GM12892 (cell line): ENCODE measurements around the gene CDON.

Source experiments
- POLR2A ChIP-seq: IDR thresholded peaks from 2 replicates; pipeline ENCODE4 v1.6.1; 2011; ENCODE audit warnings: low read depth, low read length, control low read depth
- POLR2AphosphoS5 ChIP-seq: IDR thresholded peaks from 2 replicates; pipeline ENCODE4 v1.6.1; 2011; ENCODE audit warnings: low read depth, low read length, control low read depth

DNA sequence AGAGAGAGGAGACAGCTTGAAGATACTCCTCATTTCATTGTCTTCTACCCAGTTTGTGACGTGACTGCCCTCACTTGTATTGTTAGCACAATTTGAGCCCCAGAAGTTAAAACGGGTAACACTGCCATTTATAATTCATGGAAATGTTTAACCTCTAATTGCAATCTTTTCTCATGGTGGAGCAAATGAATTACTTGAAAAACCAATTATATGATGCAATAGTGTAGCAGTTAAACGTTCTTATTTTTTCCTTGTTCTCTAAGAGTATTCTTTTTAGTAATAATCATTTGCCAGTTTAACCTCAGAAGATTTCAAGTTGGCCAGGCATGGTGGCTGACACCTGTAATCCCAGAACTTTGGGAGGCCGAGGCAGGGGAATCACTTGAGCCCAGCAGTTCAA, 56.6 kb downstream of the CDON start:
- TF ChIP-seq POLR2A (no peak), POLR2AphosphoS5 (no peak)
